Measurements from ENCODE around the gene ARVCF.

The ARVCF gene

GRCh38 chr22:19972652-19973550 is 43.7 kb downstream of the ARVCF start:
- Mint-ChIP-seq H3K9me3 (no peaks in the 10 kb centered on the region), H3K27me3 (no peaks in the 10 kb centered on the region), H3K4me1 (peaks cover 41% of the 10 kb centered on the region), H3K4me3 (no peak overlapping the region), H3K27ac (no peak overlapping the region)
- DNase-seq (no peak), ATAC-seq (no peak)

- Mint-ChIP-seq H3K4me1 (peaks cover 43% of the 10 kb centered on the region), H3K27ac (no peak overlapping the region), H3K9me3 (no peaks in the 10 kb centered on the region), H3K27me3 (no peaks in the 10 kb centered on the region), H3K4me3 (no peak overlapping the region)
- no peak for DNase-seq
- ATAC-seq, result no peak
Observed at GRCh38 chr22:19972251-19972650, 44.4 kb downstream of the ARVCF start.

GRCh38 chr22:19971276-19972124 is 45.1 kb downstream of the ARVCF start:
- ATAC-seq (peak; percentile 22), DNase-seq (no peak)
- Mint-ChIP-seq H3K4me3 (no peak overlapping the region), H3K9me3 (no peaks in the 10 kb centered on the region), H3K27ac (peak overlapping the region in 1 of 2 donors; percentile 86), H3K27me3 (no peaks in the 10 kb centered on the region), H3K4me1 (peaks cover 48% of the 10 kb centered on the region)

- no peaks in the 10 kb centered on the region for H3K9me3 Mint-ChIP-seq
Observed at GRCh38 chr22:19970479-19971275, 45.9 kb downstream of the ARVCF start.

GRCh38 chr22:19970031-19970478 is 46.6 kb downstream of the ARVCF start:
- ATAC-seq (peak; percentile 10), DNase-seq (no peak)
- H3K27ac Mint-ChIP-seq, result no peak overlapping the region
- no peaks in the 10 kb centered on the region for H3K27me3 Mint-ChIP-seq
- peaks cover 41% of the 10 kb centered on the region for H3K4me1 Mint-ChIP-seq
- H3K9me3 Mint-ChIP-seq, result no peaks in the 10 kb centered on the region
- H3K4me3 Mint-ChIP-seq, result no peak overlapping the region

More at GRCh38 chr22:19970479-19971275, 45.9 kb downstream of the ARVCF start:
- ATAC-seq (peak; percentile 74), DNase-seq (peak; percentile 77 to 79)
- peak overlapping the region; percentile 63 to 86 for H3K27ac Mint-ChIP-seq
- H3K4me1 Mint-ChIP-seq, result peaks cover 47% of the 10 kb centered on the region
- no peaks in the 10 kb centered on the region for H3K27me3 Mint-ChIP-seq
- peak overlapping the region in 1 of 2 donors; percentile 7 for H3K4me3 Mint-ChIP-seq

- Mint-ChIP-seq H3K4me3 (no peak overlapping the region), H3K9me3 (no peaks in the 10 kb centered on the region), H3K27me3 (no peaks in the 10 kb centered on the region), H3K27ac (peak overlapping the region in 1 of 2 donors; percentile 76), H3K4me1 (peaks cover 34% of the 10 kb centered on the region)
- DNase-seq, result no peak
- no peak for ATAC-seq
Observed at GRCh38 chr22:19969141-19969928, 47.3 kb downstream of the ARVCF start.

GRCh38 chr22:19968450-19968891 is 48.2 kb downstream of the ARVCF start:
- Mint-ChIP-seq H3K4me1 (peaks cover 28% of the 10 kb centered on the region), H3K27me3 (no peaks in the 10 kb centered on the region), H3K27ac (no peak overlapping the region), H3K4me3 (no peak overlapping the region), H3K9me3 (no peaks in the 10 kb centered on the region)
- DNase-seq (no peak), ATAC-seq (no peak)

GRCh38 chr22:19967850-19968449 is 48.7 kb downstream of the ARVCF start:
- DNase-seq (no peak), ATAC-seq (no peak)
- Mint-ChIP-seq H3K27ac (no peak overlapping the region), H3K27me3 (no peaks in the 10 kb centered on the region), H3K4me1 (peaks cover 32% of the 10 kb centered on the region), H3K4me3 (no peak overlapping the region), H3K9me3 (no peaks in the 10 kb centered on the region)

GRCh38 chr22:19966908-19967750 is 49.5 kb downstream of the ARVCF start:
- Mint-ChIP-seq H3K27ac (no peak overlapping the region), H3K27me3 (no peaks in the 10 kb centered on the region), H3K4me3 (no peak overlapping the region), H3K9me3 (no peaks in the 10 kb centered on the region), H3K4me1 (peaks cover 34% of the 10 kb centered on the region)
- DNase-seq (no peak), ATAC-seq (no peak)

GRCh38 chr22:19965771-19966709 is 50.6 kb downstream of the ARVCF start:
- H3K4me3 Mint-ChIP-seq, result no peak overlapping the region
- ATAC-seq, result no peak
- no peaks in the 10 kb centered on the region for H3K27me3 Mint-ChIP-seq

GRCh38 chr22:19964701-19965386 is 51.8 kb downstream of the ARVCF start:
- Mint-ChIP-seq H3K27ac (peak overlapping the region in 1 of 2 donors; percentile 71), H3K27me3 (no peaks in the 10 kb centered on the region), H3K9me3 (no peaks in the 10 kb centered on the region), H3K4me1 (peaks cover 36% of the 10 kb centered on the region), H3K4me3 (no peak overlapping the region)
- DNase-seq, result no peak
- no peak for ATAC-seq

More at GRCh38 chr22:19965771-19966709, 50.6 kb downstream of the ARVCF start:
- H3K9me3 Mint-ChIP-seq, result no peaks in the 10 kb centered on the region
- H3K27ac Mint-ChIP-seq, result peak overlapping the region in 1 of 2 donors; percentile 59
- DNase-seq, result no peak
- peaks cover 32% of the 10 kb centered on the region for H3K4me1 Mint-ChIP-seq

Measured in stimulated activated naive CD8-positive, alpha-beta T cell treated with anti-CD3 and anti-CD28 coated beads, Interleukin-15, amount 100 ng/mL, for 72 hours (primary cell).